GM18868 (cell line): ENCODE measurements around the gene RYR2.

Experiments
- ATAC-seq: cut with Tn5 transposase; IDR thresholded peaks from one replicate; pipeline ENCODE4 v1.9.1; 2021; ENCODE audit warnings: mild to moderate bottlenecking, moderate library complexity; ENCODE audit not compliant: unreplicated experiment

RYR2 gene

DNA sequence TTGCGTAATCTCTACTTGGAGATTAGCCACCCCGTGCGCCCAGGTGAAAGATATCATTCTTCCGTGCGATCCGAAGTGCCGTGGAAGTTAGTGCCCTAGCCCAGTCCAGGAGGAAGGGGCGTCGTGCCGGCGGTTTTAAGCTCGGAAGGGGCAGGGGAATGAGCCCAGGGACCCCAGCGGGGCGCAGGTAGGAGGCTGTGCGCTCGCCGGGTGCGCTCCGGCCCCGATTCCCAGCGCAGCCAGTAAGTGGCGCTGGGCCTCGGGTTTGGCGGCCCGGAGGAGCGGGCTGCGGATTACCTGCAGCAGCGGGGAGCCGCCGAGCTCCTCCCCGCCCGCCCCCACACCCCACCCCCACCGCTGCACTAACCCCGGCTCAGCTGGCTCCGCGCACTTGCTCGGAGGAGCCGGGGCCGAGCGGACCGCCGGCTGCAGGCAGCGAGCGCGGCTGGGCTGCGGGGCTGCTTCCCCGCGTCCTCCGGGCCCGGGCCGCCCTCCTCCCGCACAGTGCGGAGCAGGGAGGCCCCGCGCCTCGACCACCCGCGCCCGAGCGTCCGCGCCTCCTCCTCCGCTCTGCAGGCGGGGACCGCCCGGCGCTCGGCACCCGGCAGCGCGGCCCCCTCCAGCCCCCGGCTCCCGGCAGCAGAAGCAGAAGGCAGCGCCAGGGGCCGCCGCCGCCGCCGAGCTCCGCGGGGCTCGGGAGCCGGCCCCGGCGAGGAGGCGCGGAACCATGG, at the start of gene RYR2:
Gene RYR2, plus strand, starts transcription at position 390 of the 731 bp plus-strand sequence. Its CDS starts 338 bp downstream, at position 728.
- ATAC-seq: no peak

DNA sequence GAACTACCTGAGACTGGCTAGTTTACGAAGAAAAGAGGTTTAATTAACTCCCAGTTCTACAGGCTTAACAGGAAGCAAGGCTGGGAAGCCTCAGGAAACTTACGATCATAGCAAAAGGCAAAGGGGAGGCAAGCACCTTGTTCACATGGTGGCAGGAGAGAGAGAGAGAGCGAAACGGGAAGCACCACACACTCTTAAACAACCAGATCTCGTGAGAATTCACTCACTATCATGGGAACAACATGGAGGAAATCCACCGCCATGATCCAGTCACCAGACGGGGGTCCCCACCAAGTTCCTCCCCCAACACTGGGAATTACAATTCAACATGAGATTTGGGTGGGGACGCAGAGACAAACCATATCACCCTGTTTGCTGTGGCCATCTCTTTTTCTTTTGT, 49.5 kb upstream of the RYR2 start:
- ATAC-seq: no peak

DNA sequence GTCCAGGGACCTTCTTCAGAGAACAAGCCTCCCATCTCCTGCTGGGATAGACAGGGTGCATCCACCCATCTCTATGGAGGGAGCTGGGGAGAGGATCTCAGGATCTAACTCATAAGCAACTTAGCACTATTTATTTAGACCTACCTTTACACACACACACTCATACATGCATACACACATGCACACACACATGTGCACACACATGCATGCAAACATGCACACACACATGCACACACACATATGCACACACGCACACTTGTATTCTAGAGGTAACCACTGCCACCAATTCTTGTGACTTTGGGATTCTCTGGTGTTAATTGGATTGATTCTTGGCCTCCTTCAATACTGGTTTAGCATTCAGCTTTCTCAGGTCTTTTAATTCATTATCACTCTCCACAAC, 47.5 kb upstream of the RYR2 start:
- ATAC-seq: no peak

DNA sequence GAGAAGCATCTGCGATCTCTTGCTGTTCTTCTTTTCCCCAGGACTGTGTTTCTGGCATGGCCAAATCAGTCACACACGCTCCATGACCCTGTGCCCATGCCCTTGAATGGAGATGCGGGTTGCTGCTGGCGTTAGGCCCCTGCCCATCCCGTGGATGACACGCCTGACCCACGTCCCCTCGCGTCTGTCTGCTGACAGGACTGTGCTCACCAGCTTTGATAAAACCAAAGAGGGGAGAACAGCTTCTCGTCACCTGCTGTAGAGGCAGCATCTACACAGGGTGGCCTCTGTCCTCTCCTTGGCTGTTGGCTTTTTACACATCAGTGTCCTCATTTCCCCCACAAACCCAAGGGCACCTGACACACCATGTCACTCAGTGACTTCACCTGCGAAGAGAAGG, 44.6 kb upstream of the RYR2 start:
- no peak for ATAC-seq

DNA sequence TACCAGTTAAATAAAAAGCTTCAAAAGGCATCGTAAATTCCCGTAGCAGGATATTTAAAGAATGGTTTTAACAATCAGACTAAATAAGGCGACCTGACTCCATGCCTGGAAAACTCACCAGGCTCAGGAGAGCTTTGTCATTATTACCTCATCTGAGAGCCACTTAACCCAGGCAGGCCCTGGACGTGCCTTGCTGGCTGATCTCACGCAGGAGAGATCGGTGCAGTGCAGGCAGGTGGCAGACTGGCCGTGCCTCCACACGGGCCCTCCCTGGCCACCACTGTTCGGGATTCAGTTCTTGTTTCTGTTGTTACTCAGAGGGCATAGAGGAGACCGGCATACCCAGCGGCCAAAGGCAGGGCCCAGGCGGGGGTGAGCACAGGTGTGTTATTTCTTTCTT, 44.1 kb upstream of the RYR2 start:
- no peak for ATAC-seq

DNA sequence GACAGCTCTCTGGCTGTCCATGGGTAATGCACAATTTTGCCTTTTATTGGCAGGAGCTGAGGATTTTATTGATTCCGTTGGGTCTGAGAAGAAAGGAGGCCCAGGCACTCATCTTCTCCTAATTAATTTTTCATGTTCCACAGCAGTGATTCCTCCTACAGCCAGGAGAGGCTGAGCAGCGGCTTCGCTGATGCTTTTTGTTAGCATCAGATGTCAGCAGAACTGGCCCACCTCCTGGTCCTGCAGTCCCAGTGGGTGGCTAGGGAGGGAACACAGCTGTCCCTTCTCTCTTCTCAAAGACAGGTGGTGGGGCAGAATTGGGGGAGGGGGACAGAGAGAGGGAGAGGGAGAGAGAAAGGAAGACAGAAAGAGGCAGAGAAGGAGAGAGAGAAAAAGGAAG, 43.4 kb upstream of the RYR2 start:
- no peak for ATAC-seq

DNA sequence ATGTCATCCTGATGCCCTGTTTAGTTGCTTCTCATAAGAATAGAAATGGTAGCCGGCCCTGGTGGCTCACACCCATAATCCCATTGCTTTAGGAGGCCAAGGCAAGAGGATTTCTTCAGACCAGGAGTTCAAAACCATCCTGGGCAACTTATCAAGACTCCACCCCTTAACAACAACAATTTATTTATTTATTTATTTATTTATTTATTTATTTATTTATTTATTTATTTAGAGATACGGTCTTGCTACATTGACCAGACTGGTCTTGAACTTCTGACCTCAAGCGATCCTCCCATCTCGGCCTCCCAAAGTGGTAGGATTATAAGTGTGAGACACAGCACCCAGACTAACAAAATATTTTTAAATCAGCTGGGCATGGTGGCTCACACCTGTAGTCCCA, 41.8 kb upstream of the RYR2 start:
- ATAC-seq: no peak

DNA sequence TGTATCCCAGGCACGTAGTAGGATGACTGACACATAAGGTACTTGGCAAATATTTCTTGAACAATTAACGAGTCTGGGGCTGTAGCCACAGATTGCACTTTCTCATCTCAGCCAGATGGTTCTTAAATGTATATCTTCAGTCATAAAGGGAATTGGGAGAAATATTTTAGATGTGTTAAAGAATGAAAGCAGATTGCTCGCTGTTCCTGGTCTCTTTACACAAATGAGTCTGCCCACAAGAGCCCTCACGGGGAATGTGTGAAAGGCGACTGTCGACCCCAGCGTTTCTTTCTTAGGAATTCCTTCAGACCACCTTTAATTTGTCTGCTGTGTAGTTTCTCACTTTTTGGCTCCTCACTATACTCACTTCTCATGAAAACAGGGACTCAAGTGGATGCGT, 38.5 kb upstream of the RYR2 start:
- ATAC-seq: no peak

DNA sequence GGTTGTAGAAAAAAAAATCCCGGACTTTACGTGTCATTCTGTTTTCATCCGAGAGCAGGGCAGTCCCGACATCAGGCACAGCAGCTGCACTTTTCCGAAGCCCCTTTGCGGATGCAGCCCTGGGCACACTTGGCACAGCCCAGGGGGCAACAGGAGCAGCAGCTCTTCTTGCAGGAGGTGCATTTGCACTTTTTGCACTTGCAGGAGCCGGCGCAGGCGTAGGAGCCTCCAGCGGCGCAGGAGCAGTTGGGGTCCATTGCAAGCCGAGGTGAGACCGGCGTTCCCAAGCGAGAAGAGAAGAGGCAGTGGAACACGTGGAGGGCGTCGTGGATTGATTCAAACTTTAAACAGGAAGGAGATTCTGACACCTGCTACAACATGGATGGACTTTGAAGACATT, 37.9 kb upstream of the RYR2 start, which contains the start of gene MT1HL1:
Gene MT1HL1, minus strand, starts transcription at position 326 of the 400 bp plus-strand sequence. Its CDS starts 69 bp downstream, at position 257.
- ATAC-seq: no peak

DNA sequence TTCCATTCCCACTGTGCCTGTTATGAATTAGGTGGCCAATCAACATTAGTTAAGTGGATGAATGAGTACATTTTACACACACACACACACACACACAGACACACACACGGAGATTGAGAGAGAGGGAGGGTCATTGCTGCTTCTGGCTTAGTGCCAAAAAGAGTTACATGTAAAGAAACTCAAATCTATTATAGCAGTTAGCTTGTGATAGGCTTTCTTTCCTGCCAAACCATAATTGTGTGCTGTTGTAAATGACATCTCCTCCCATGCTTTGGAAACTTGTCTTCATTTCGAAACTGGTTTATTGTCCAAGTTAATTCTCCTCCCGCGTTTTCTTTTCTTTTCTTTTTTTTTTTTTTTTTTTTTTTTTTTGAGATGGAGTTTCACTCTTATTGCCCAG, 36.3 kb upstream of the RYR2 start:
- no peak for ATAC-seq

DNA sequence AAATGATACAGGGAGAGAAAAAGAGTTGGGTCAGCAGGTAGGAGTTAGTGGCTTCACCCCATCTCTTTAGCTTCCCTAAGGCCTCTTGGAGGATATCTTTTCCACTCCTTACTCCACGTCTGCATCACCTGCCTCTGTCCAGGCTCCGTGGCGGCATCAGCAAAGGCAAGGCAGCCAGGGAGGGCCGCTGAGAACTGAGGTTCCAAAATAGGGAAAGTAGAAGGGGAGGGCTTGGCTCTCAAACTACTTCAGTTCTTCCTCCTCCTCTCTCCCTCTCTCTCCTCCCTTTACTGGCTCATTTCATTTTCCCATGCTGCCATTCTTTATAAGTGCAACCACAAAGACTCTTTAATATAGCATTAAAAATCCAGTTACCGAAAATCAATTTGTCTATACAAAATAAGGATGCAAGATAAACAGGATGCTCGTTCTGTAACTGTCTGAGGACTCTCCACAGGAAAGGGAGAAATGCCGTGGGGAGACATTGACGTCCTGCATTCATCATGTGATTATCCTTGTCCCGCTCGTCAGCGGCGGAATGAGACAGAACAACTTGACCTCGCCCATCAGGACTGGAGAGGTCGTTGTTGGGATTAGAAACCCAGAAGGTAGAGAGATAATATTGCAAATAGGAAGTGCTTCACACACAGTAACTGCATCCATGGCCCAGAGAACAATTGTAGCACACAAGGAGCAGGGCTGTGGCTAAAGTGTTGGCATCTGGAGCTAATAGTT, 34.7 kb upstream of the RYR2 start:
- no peak for ATAC-seq

DNA sequence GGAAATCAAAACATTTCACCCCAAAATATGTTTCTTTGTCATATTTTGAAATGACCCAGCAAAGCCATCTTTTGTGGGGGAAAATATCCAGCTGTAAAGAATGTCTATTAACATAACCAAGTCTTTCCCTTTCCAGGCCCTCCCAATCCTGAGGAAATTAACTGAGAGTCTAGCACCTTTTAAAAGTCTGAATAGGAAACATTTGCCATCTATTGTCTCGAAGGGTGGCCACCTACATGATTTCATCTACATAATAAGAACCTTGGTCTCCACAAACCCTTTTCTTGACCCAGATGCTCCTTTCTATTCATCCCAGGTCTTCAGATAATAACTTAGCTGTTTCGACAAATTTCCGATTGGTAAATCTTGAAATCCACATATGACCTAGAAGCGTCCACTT, 32.4 kb upstream of the RYR2 start:
- no peak for ATAC-seq

DNA sequence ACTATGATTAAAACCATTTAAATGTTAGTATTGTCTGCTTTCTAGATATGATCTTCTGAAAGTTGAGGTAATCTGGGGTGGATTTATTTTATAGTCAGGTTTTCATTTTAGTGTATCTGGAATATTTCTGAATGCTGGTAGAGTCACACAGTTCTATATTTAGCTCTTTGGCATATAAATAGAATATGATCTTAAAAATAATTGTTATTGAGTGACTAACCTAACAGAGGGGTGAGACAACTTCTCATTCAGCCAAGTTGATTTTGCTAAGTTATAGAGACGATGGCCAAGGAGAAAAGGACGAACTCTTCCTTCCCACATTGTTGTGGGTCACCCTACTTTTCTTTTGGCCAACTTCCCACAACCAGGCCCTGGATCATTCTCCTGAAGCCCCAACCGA, 30.6 kb upstream of the RYR2 start:
- no peak for ATAC-seq

DNA sequence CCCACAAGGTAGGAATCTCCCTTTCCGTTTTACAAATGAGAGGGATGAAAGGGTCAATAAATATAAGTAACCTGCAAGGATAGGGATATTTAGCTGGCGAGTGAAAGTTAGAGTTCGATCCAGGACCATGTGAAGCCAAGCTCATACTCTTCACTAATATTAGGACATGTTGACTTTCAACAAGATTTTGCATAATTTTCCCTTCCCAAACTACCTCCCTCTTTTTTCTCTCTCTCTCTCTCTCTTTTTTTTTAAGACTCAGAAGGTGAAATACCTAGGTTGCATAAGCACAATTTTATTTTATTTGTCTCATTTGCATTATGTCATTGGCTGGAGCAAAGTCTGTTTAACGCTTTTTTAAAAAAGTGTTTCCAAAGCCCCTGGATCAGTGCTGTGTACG, 29.6 kb upstream of the RYR2 start:
- no peak for ATAC-seq

DNA sequence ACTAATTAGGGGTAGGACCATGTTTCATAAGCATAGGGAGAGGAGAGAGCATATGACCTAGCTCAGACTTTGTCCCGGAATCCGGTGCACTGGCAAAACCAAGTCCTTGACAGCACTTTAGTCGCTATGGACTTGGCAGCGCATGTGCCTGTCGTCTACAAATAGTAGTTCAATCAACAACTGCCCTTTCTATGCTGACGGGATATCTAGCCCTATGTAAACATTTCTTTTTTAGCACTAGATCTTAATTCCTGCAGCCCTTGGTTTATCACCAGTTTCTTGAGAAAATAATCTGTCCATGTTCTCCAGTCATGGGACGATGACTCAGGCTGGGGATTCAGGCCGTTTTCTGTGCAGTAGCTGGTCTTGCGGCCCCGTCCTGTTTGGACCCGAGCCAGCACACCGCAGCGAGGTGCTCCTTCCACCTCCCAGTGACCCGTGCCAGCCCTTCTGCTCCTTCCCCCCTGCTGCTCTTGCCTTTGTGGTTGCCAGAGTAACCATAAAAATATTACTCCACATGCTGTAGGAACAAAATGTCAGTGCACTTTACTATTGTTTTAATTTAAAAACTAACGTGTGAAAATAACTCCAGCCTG, 29.1 kb upstream of the RYR2 start:
- ATAC-seq: no peak

DNA sequence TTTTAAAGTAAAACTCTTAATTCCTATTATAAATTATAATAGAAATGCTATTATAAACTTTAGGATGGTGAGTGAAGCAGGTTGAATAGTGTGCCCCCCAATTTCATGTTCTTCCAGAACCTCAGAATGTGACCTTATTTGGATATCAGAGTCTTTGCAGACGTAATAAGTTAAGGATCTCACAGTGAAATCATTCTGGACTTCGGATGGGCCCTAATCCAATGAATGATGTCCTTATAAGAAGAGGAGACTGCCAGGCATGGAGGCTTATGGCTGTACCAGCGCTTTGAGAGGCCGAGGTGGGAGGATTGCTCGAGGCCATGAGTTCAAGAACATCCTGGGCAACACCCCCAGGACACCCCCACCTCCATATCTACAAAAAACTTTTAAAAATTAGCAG, 28.4 kb upstream of the RYR2 start:
- no peak for ATAC-seq

DNA sequence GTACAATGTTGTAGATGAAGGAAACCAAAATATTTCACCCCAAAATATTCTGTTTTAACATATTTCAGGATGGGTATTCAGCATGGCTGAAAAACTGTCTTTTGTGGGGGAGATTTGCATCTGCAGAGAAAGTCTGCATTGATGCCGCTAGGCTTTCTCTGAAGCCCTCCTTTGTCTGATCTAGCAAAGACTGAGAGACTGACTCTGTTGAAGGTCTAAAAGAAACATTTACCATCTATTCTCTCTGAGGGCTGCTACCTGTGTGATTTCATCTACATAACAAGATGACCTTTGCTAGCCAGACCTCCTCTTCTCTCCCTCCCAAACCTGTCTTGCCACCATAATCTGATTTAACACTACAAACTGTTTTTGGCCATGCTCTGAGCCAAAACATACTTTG, 25.4 kb upstream of the RYR2 start:
- no peak for ATAC-seq

DNA sequence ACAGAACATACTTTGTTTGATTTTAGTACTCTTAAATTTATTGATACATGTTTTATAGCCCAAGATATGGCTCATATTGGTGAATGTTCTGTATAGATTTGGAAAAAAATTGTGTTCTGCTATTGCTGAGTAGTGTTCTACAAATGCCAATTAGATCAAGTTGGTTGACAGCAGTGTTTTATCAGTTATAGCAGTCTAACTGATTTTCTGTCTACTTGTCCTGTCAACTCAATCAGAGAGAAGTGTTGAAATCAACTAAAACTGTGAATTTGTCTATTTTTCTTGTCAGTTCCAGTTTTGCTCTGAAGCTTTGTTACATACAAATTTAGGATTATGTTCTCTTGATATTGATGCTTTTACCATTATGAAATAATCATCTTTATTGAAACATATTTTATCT, 23.1 kb upstream of the RYR2 start:
- ATAC-seq: no peak

DNA sequence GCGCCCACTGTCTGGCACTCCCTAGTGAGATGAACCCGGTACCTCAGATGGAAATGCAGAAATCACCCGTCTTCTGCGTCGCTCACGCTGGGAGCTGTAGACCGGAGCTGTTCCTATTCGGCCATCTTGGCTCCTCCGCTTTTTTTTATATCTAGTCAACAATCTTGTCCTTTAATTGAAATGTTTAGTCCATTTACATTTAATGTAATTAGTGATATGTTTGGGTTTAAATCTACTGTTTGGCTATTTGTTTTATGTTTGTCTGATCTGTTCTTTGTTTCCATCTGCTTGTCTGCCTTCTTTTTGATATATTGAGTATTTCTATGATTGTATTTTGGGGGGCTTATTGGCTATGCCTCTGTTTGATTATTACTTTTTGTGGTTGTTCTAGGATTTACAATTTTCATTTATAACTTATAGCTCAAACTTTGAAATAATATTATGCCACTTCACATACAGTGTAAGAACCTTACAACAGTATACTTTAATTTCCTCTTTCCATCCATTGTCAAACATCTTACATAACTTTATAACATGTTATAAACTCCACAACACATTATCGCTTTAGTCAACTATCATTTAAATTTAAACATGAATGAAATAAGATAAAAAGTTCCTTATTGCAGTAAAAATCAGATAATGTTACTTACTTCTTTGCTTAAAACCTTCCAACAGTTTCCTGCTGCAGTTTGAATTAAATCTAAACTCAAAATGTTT, 16.5 kb upstream of the RYR2 start:
- no peak for ATAC-seq

DNA sequence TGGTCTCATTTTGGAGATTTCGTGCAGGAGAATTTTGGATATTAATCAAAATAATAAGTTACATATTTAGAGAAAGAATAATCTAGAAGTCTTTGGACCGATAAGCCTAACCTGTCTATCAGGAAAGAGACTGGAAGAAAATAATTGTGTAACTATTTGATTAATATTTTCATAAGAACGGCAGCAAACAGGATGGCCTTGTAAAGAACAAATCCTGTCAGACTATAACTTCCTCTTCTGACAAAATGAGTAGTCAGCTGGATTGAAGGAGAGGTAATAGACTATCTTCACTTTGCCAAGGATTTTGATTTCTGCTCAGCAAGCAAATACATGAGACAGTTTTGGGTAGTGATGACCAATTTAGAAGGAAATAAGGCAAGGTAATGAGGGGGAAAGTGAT, 12.7 kb upstream of the RYR2 start:
- no peak for ATAC-seq

DNA sequence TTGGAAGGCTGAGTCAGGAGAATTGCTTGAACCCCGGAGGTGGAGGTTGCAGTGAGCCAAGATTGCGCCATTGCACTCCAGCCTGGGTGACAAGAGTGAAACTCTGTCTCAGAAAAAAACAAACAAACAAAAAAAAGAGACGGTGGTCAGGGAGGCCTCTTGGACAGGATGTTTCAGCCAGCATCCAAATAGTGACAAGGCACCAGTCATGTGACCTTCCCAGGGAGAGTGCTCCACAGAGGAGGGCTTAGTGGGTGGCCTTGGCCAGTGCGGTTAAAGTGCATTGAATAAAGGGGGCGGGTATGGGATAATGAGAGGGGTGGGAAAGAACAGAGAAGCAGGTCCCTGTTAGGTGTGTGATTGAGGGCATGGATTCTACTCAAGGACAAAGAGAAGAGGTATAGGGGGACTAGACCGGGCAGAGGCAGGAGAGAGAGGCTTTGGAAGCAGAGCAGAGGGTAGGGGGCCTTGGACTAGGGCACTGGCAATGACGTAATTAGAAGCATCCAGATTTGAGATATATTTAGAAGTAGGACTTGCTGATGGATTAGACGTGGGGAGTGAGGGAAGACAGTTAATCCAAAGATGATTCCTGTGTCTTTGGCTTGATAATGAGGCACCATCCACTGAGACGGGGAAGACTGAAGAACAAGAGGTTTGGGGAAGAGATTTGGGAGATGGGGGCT, 12.0 kb upstream of the RYR2 start:
- ATAC-seq: no peak
